Upper lobe of right lung (tissue), 1 donor: ENCODE results near the gene SRSF6. TPM values are rescaled to one million over a fixed set of nuclear protein-coding genes. Genes with fewer than 3 reads are reported as not detected.
"Not testable (repeated sequence)": the region's sequence is repeated elsewhere in the genome, so short reads cannot be mapped to it uniquely, and the experiment has no call there.

ENCODE experiments used
- ATAC-seq: fragments of 200-7000 bp; cut with Tn5 transposase; one replicate; pipeline ENCODE4 v1.9.1; 2020; ENCODE audit warnings: mild to moderate bottlenecking, moderate library complexity
- DNase-seq: peaks from one replicate; pipeline ENCODE4 v3.0.0-alpha.2; 2020
- H3K27ac ChIP-seq: fragments of 200-600 bp; one replicate; pipeline ENCODE4 v1.8.0; 2022
- H3K27me3 ChIP-seq: fragments of 200-600 bp; one replicate; pipeline ENCODE4 v1.8.0; 2022; ENCODE audit warnings: mild to moderate bottlenecking
- H3K36me3 ChIP-seq: fragments of 200-600 bp; one replicate; pipeline ENCODE4 v1.8.0; 2022
- H3K4me1 ChIP-seq: fragments of 200-600 bp; one replicate; pipeline ENCODE4 v1.8.0; 2022
- H3K4me3 ChIP-seq: fragments of 200-600 bp; one replicate; pipeline ENCODE4 v1.8.0; 2022; ENCODE audit warnings: mild to moderate bottlenecking
- H3K9me3 ChIP-seq: fragments of 200-600 bp; one replicate; pipeline ENCODE4 v1.8.0; 2022
- CTCF ChIP-seq: fragments of 200-600 bp; IDR thresholded peaks from one replicate; pipeline ENCODE4 v1.8.0; 2022; ENCODE audit warnings: antibody characterized with exemption
- intact Hi-C: fragments of 100-400 bp; cut with DNase I; formaldehyde crosslinking; loops from one replicate; pipeline ENCODE4 v1.11.0; 2022
- total RNA-seq: library from RNA; stranded (reverse); fragmentation: NEBNext Ultra II Directional; extraction: Animal tissue kit (Norgen Biotek cat#: 25700); gene quantifications from one replicate; pipeline ENCODE4 v1.2.1, GENCODE V29; 2021
- donor health status: DM: no; HTN: yes; CAD: no; lungs with severe emphysema.

Gene SRSF6
- total RNA-seq, 1 donor from 2014 or later, result 145 TPM

- H3K27me3 ChIP-seq, result peaks cover 11% of the 10 kb centered on the region
- no peaks in the 10 kb centered on the region for H3K9me3 ChIP-seq
- intact Hi-C loops, result no loop called here
- no peak overlapping the region for H3K4me3 ChIP-seq
- no peak for DNase-seq
- no peak for TF ChIP-seq CTCF
- ATAC-seq, result no peak
- H3K36me3 ChIP-seq, result no peaks in the 10 kb centered on the region
- no peak overlapping the region for H3K27ac ChIP-seq
- peaks cover 5% of the 10 kb centered on the region for H3K4me1 ChIP-seq
These were observed 5.1 kb upstream of the SRSF6 start for GRCh38 chr20:43452404-43453126.

GRCh38 chr20:43456252-43456651 is 1.4 kb upstream of the SRSF6 start:
- peaks cover 18% of the 10 kb centered on the region for H3K4me1 ChIP-seq
- peaks cover 24% of the 10 kb centered on the region for H3K36me3 ChIP-seq
- H3K27me3 ChIP-seq, ATAC-seq, H3K27ac ChIP-seq, H3K4me3 ChIP-seq, intact Hi-C loops, H3K9me3 ChIP-seq, DNase-seq: not testable (repeated sequence)

GRCh38 chr20:43456809-43457639 is 672 bp upstream of the SRSF6 start:
- no peaks in the 10 kb centered on the region for H3K27me3 ChIP-seq
- H3K4me3 ChIP-seq, result peak overlapping the region; percentile 90
- peak overlapping the region; percentile 100 for H3K27ac ChIP-seq
- H3K36me3 ChIP-seq, result peaks cover 32% of the 10 kb centered on the region
- H3K4me1 ChIP-seq, result peaks cover 24% of the 10 kb centered on the region
- intact Hi-C loops, result no loop called here
- no peak for TF ChIP-seq CTCF
- no peaks in the 10 kb centered on the region for H3K9me3 ChIP-seq
- ATAC-seq, result peak; percentile 85
- peak; percentile 92 for DNase-seq

DNA sequence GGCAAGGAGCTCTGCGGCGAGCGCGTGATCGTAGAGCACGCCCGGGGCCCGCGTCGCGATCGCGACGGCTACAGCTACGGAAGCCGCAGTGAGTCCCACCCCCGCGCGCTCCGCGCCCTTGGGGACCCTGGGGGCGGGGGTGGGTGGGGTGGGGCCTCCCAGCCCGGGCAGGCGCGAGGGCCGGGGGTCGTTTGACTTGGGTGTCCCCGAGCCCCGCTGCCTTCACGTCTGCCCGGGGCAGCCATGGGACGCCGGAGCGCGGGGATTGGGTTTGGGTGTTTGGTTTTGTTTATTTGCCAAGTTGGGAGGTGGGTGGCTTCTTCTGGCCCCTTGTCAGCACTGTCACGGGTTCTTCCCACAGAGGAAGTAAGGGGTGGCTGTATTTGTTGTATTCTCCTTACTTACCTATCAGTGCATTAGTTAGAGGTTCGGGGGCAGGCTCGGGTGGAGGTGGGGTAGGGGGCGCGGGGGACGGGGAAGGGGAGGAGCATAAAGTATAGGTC is 777 bp downstream of the SRSF6 start:
- intact Hi-C loops, result no loop called here
- ATAC-seq (no peak), DNase-seq (no peak)
- H3K4me3 ChIP-seq, result peak overlapping the region; percentile 90
- no peaks in the 10 kb centered on the region for H3K27me3 ChIP-seq
- H3K36me3 ChIP-seq, result peaks cover 46% of the 10 kb centered on the region
- peaks cover 24% of the 10 kb centered on the region for H3K4me1 ChIP-seq
- peak overlapping the region; percentile 100 for H3K27ac ChIP-seq
- TF ChIP-seq CTCF, result no peak
- H3K9me3 ChIP-seq, result no peaks in the 10 kb centered on the region

- intact Hi-C loops, result no loop called here
- DNase-seq (no peak), ATAC-seq (no peak)
- no peaks in the 10 kb centered on the region for H3K9me3 ChIP-seq
- peaks cover 24% of the 10 kb centered on the region for H3K4me1 ChIP-seq
- TF ChIP-seq CTCF, result no peak
- H3K36me3 ChIP-seq, result peaks cover 55% of the 10 kb centered on the region
- H3K27ac ChIP-seq, result no peak overlapping the region
- H3K4me3 ChIP-seq, result peak overlapping the region; percentile 90
- no peaks in the 10 kb centered on the region for H3K27me3 ChIP-seq
These were observed 1.6 kb downstream of the SRSF6 start for GRCh38 chr20:43459022-43459942.
